ENCODE data around the gene CORO2A. TPM values are rescaled to one million over a fixed set of nuclear protein-coding genes. Genes with fewer than 3 reads are reported as not detected.

Gene CORO2A
- total RNA-seq, 1 donor from 2014 or later = 5.9 TPM

DNA sequence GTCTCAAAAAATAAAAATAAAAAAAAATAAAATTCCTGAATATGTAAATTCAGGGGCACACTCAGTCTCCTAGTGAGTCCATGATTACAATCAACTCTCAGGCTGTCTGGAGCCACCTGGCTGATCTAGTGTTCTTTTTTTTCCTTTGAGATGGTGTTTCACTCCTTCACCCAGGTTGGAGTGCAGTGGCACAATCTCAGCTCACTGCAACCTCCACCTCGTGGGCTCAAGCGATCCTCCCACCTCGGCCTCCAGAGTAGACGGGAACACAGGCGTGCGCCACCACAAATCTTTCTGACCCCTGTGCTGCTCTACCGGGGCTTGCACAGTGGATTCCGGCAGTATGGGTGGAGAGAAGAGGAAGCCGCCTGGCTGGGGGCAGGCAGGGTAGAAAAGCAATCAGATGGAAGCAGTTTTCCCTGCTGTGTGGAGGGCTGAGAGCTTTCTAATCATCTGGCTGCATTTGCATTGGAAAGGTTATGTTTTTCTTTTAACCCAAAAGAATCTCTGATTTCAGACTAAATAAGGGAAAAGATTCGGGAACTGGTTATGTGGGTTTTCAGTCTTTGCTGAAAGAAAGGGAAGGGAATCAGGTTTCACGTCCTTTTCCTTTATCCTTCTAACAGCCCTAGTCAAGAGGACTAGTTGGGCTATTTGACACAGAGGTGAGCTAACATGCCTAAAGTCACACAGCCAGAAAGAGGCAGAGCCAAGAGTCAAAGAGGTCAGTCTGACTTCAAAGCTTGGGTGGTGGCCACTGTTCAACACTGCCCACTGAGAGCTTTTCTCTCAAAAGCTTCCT, 26.3 kb upstream of the CORO2A start:
- H3K27ac Mint-ChIP-seq = peak overlapping the region; percentile 77
- DNase-seq (ENCODE audit: low spot score in 2 of 2, unreplicated experiment in 2 of 2) = no peak
- no peak overlapping the region for H3K4me3 Mint-ChIP-seq
- H3K9me3 Mint-ChIP-seq = no peaks in the 10 kb centered on the region
- no peaks in the 10 kb centered on the region for H3K36me3 Mint-ChIP-seq
- H3K27me3 Mint-ChIP-seq (ENCODE audit: low read depth) = no peaks in the 10 kb centered on the region
- TF ChIP-seq, protein P1, sequence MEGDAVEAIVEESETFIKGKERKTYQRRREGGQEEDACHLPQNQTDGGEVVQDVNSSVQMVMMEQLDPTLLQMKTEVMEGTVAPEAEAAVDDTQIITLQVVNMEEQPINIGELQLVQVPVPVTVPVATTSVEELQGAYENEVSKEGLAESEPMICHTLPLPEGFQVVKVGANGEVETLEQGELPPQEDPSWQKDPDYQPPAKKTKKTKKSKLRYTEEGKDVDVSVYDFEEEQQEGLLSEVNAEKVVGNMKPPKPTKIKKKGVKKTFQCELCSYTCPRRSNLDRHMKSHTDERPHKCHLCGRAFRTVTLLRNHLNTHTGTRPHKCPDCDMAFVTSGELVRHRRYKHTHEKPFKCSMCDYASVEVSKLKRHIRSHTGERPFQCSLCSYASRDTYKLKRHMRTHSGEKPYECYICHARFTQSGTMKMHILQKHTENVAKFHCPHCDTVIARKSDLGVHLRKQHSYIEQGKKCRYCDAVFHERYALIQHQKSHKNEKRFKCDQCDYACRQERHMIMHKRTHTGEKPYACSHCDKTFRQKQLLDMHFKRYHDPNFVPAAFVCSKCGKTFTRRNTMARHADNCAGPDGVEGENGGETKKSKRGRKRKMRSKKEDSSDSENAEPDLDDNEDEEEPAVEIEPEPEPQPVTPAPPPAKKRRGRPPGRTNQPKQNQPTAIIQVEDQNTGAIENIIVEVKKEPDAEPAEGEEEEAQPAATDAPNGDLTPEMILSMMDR (IDR thresholded peaks at IDR 0.05; ENCODE audit: unreplicated experiment) = no peak
- peaks cover 19% of the 10 kb centered on the region for H3K4me1 Mint-ChIP-seq

GRCh38 chr9:98217255-98217654, 24.8 kb upstream of the CORO2A start:
- DNase-seq (ENCODE audit: low spot score in 2 of 2, unreplicated experiment in 2 of 2) = no peak
- Mint-ChIP-seq H3K4me3 (no peak overlapping the region), H3K36me3 (no peaks in the 10 kb centered on the region), H3K27ac (no peak overlapping the region), H3K4me1 (peaks cover 9% of the 10 kb centered on the region), H3K9me3 (no peaks in the 10 kb centered on the region), H3K27me3 (ENCODE audit: low read depth) (no peaks in the 10 kb centered on the region)
- TF ChIP-seq, protein P1 (IDR thresholded peaks at IDR 0.05; ENCODE audit: unreplicated experiment) = no peak

- Mint-ChIP-seq H3K36me3 (no peaks in the 10 kb centered on the region), H3K4me3 (no peak overlapping the region), H3K27ac (no peak overlapping the region), H3K9me3 (no peaks in the 10 kb centered on the region), H3K4me1 (peaks cover 9% of the 10 kb centered on the region), H3K27me3 (ENCODE audit: low read depth) (no peaks in the 10 kb centered on the region)
- TF ChIP-seq, protein P1 (IDR thresholded peaks at IDR 0.05; ENCODE audit: unreplicated experiment) = no peak
- DNase-seq (ENCODE audit: low spot score in 2 of 2, unreplicated experiment in 2 of 2) = no peak
Measured at GRCh38 chr9:98216391-98216790, 24.0 kb upstream of the CORO2A start.

- no peaks in the 10 kb centered on the region for H3K9me3 Mint-ChIP-seq
- TF ChIP-seq, protein P1 (IDR thresholded peaks at IDR 0.05; ENCODE audit: unreplicated experiment) = no peak
- H3K36me3 Mint-ChIP-seq = no peaks in the 10 kb centered on the region
- no peak overlapping the region for H3K4me3 Mint-ChIP-seq
- peaks cover 9% of the 10 kb centered on the region for H3K4me1 Mint-ChIP-seq
- no peak for DNase-seq (ENCODE audit: low spot score in 2 of 2, unreplicated experiment in 2 of 2)
- H3K27me3 Mint-ChIP-seq (ENCODE audit: low read depth) = no peaks in the 10 kb centered on the region
- H3K27ac Mint-ChIP-seq = no peak overlapping the region
Measured at GRCh38 chr9:98215821-98216220, 23.4 kb upstream of the CORO2A start.

DNA sequence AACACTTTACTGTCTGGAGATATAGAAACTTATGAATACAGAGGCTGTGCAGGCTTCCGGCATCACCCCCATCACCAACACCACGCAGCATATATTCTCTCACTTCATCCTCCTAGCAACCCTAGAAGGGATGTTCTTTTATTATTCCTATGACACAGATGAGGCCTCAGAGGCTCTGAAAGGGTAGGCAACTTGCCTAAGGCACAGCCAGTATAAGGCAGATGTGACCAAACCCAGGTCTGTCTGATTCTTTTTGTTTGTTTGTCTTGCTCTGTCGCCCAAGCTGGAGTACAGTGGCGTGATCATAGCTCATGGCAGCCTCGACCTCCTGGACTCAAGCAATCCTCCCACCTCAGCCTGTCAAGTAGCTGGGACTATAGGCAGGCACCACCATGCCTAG, 22.8 kb upstream of the CORO2A start:
- H3K4me1 Mint-ChIP-seq = peaks cover 9% of the 10 kb centered on the region
- TF ChIP-seq, protein P1 (IDR thresholded peaks at IDR 0.05; ENCODE audit: unreplicated experiment) = no peak
- DNase-seq (ENCODE audit: low spot score in 2 of 2, unreplicated experiment in 2 of 2) = no peak
- no peak overlapping the region for H3K4me3 Mint-ChIP-seq
- H3K27ac Mint-ChIP-seq = no peak overlapping the region
- no peaks in the 10 kb centered on the region for H3K9me3 Mint-ChIP-seq
- no peaks in the 10 kb centered on the region for H3K36me3 Mint-ChIP-seq
- H3K27me3 Mint-ChIP-seq (ENCODE audit: low read depth) = no peaks in the 10 kb centered on the region

Measured in mesothelial cell of epicardium (in vitro differentiated cells).